ENCODE data around the gene TMEM259.

Gene TMEM259

GRCh38 chr19:1055028-1055425 lies 34.1 kb upstream of the TMEM259 start:
- DNase-seq = no peak

GRCh38 chr19:1054102-1055027 lies 33.4 kb upstream of the TMEM259 start:
- no peak for DNase-seq

GRCh38 chr19:1053176-1054101 lies 32.5 kb upstream of the TMEM259 start:
- no peak for DNase-seq

GRCh38 chr19:1052349-1052975 lies 31.5 kb upstream of the TMEM259 start:
- no peak for DNase-seq

DNA sequence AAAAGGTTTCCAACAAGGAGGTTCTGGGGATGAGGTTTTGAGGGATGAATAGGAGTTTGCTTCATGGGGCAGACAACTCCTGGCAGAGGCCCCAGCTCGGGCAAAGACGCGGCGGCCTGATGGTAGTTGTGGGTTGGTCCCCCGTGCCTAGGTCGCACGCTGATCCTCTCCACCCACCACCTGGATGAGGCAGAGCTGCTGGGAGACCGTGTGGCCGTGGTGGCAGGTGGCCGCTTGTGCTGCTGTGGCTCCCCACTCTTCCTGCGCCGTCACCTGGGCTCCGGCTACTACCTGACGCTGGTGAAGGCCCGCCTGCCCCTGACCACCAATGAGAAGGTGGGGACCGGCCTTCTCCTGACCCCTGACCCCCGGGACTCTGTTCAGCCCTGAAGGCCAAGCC lies 30.9 kb upstream of the TMEM259 start:
- DNase-seq = no peak

GRCh38 chr19:1050989-1051788 lies 30.3 kb upstream of the TMEM259 start:
- no peak for DNase-seq

- DNase-seq = no peak
Measured at GRCh38 chr19:1049800-1050199, 28.9 kb upstream of the TMEM259 start.

DNA sequence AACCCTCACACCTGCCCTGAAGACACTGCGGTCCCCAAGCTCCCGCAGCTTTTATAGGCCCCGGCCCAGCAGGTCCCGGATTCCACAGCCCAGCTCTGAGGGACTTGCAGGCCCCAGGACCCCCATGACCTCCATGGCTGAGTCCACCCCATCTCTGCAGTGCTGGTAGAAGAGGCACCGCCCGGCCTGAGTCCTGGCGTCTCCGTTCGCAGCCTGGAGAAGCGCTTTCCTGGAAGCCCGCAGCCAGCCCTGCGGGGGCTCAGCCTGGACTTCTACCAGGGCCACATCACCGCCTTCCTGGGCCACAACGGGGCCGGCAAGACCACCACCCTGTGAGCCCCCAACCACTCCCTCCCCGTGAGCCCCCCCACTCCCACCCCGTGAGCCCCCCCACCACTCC lies 28.2 kb upstream of the TMEM259 start:
- no peak for DNase-seq

GRCh38 chr19:1047696-1048147 lies 26.8 kb upstream of the TMEM259 start:
- no peak for DNase-seq

- no peak for DNase-seq
Measured at GRCh38 chr19:1046836-1047695, 26.1 kb upstream of the TMEM259 start.

GRCh38 chr19:1046117-1046626 lies 25.2 kb upstream of the TMEM259 start:
- DNase-seq = no peak

DNA sequence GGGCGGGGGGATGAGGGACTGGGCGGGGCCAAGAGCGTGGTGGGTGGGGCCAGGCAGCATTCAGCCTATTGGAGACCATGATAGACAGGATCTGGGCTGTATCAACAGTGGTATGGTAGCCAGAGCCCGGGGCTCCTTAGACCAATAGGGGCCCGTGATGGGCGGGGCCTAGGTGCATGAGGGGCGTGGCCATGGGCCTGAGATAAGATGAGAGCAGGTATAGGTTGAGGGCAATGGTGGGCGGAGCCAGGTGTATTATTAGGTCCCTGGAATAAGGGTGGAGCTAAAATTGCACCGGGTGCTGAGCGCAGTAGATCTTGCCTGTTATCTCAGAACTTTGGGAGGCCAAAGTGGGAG lies 24.3 kb upstream of the TMEM259 start:
- DNase-seq = peak; percentile 16

- DNase-seq = peak; percentile 65
Measured at GRCh38 chr19:1042689-1043511, 22.0 kb upstream of the TMEM259 start.

DNA sequence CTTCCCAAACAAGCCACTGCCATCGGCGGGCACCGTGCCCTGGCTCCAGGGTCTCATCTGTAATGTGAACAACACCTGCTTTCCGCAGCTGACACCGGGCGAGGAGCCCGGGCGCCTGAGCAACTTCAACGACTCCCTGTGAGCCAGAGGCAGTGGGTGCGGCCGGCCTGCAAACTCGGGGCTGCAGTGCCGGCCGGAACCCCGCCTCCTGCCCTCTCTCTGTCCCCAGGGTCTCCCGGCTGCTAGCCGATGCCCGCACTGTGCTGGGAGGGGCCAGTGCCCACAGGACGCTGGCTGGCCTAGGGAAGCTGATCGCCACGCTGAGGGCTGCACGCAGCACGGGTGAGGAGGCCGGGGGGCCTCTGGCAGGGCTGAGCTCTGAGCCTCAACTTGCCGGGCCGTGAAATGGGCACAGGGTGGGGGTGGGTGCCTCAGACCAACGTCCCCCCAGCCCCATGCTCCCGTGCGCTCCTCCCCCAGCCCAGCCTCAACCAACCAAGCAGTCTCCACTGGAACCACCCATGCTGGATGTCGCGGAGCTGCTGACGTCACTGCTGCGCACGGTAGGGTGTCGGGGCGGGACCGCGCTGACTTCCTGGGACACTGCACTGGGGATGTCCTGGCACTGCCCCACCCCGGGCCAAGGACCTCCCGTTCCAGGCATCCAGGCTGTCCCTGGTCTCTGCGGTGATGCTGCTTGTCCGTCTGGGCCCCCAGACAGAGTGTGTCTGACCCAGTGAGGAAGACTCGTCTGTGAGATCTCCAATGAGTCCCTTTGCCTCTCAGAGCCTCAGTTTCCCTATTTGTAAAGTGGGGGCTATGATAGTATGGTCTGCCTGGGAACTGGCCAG lies 21.1 kb upstream of the TMEM259 start:
- DNase-seq = peak; percentile 69

DNA sequence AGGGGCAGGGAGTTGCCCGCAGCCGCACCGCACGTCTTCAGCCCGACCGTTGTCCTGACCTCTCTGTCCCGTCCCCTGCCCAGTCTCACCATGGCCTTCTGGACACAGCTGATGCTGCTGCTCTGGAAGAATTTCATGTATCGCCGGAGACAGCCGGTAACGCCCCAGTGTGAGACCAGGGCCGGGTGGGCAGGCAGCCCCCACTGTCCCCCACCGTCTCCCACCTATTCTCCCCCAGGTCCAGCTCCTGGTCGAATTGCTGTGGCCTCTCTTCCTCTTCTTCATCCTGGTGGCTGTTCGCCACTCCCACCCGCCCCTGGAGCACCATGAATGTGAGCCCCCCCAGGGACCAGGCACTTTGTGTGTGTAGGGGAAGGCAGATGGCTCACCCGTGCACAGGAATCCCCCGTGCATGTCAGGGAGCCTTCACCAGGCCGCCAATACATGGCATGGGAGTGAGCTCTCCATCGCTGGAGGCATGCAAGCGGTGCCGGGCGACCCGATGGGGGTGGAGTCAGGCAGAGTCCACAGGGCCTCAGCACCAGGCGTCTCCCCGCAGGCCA lies 20.4 kb upstream of the TMEM259 start:
- no peak for DNase-seq

DNA sequence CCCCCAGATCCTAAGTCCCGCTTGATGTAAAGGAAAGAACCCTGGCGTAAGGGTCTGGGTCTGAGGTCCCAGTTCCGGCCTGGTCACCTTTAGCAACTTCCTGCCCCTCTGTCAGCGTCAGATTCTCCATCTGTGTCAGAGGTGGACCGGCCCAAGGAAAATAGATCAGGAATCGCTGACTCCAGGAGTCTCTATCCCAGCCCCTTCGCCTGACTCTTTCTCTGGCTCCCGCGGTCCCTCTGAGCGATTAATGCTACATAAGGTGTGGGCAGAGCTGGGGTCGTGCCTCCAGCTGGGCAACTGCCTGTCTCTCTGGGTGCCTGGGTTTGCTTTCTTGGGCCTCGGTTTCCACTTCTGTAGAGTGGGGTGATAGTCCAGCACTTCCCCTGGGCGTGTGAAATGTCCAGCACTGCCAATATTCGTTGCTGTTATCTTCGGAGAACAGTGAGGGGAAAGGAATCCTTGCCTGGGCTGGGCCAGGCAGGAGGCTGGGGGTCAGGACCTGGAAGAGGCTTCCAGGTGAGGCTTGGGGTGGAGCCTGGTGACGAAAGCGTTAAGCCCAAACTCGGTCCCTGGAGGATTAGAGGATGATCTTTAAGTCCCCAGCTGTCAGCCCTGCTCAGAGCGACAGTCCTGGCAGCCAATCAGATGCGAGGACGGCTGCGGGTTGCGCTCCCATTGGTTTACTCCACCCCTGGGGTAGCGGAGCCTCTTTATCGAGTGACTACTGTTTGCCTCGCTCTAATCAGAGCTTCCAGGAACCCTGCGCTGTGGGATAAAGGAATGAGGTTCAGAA lies 19.8 kb upstream of the TMEM259 start:
- DNase-seq = peak; percentile 97

DNA sequence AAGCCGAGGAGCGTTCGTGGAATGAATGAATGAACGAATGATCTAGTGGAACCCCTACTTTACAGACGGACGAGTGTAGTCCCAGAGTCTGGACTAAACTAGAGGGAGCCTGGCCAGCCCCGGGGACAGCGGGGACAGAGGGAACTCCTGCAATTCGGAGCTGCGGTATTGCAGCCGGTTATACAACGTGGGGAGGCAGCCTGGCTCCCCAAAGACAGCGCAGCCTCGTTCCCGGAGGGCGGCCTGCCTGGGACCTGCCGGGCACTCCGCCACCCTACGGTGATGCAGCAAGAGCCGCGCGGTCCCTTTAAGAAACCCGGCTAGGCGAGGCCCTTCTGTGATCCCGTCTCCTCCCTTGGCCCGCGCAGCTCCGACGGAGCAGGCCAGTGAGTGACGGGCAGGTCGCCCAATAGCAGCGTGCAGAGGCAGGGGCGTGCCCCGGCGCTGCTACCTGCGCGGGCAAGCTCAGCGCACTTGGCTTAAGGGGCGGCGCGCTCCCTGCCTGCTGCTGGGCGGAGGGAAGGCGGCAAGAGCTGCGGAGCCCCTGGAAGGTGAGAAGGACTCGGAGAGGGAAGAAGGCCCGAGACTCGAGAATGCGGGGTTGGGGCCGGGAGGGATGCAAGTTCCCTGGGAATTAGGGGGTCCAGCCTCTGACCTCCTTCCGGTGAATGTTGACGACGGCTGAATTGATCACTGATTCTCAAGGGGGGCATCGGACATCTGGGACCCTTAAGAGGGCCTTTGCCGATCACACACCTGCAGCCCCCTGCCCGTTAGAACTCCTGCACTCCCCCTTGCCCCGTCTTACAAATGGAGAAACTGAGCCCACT lies 18.9 kb upstream of the TMEM259 start, which contains the start of gene ABCA7:
Gene ABCA7, plus strand, starts transcription at position 462 of the 830 bp plus-strand sequence. CDS start 1,255 bp downstream, outside the sequence.
- DNase-seq = peak; percentile 99
